NCI-H748 (cell line): Measurements from ENCODE around the gene SEC14L3.

Experiments
- DNase-seq: peaks from one replicate; lab custom pipeline; 2025; ENCODE audit not compliant: unreplicated experiment; lab: John Stamatoyannopoulos, UW

Gene SEC14L3

DNA sequence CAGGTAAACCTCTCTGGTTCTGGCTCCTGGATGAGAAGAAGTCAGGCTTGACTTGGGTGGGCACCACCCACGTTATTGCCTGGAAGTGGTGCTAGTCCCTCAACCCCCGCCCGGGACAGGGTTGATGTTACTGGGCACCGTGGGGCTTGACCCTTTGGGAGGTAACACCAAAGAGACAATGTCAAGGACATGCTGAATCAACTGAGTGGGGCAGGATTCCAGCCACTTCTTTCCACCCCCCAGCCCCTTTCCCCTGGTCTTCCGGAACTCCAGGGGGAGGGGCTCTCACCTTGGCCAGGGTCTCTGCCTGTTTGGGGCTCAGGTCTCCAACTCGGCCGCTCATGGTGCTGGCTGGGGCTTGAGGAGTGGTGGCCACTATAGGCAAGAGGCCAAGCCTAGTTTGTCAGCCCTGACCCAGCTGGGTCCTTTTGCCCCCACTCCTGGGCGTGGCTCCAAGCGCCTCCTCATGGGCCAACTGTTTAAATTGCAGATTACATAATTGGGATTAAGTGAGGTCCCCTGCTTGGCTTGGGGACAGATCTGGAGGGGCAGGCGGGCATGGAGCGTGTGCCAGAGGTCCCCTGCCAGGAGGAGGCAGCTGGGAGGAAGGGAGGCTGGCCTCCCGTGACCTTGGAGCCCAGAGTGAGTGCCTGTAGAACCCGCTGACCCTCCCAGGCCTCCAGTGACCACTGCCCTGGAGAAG is at the start of gene SEC14L3:
Gene SEC14L3 (minus strand): TSS at position 402 of the 703 bp plus-strand sequence. CDS start 59 bp downstream, at position 343.
- DNase-seq, result peak; percentile 7

DNA sequence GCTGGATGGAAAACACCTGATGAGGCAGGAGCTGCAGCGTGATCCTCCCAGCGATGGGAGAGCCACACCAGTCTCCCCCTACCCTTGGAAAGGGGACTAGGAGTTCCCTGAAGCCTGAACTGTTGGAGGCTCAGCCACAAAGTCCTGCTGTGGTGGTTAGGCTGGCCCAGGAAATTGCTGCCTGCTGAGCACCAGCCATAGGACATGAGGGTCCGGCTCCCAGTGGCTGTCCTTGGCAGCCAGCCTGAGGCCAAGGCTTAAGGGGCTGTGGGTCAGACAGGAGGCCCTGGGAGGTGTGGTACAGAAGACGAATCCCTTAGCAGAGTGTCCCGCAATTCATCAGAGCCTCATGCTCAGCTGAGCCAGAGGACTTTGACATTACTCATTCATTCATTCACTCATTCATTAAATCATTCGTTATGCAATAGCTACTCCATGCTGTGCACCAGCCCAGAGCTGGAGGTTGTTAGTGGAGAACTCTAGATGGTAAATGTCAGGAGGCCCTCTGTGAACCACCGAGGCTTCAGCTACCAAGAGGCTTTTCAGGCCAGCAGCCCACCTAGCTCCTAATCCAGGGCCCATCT is 48.1 kb upstream of the SEC14L3 start:
- no peak for DNase-seq

DNA sequence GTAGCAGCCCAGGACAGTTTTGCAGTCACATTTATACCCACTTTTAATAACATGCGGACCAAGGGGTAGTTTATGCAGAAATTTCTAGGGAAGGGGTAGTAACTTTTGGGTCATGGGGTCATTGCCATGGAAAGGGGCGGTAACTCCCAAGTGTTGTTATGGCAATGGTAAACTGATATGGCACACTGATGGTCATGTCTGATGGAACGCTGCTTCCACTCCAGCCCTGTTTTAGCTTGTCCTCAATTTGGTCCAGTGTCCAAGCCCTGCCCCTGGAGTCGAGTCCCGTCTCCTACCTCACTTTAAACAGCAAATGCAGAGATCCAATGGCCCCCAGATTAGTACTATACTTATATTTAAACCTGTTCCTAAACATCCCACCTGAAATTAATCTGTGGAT is 44.9 kb upstream of the SEC14L3 start:
- no peak for DNase-seq

DNA sequence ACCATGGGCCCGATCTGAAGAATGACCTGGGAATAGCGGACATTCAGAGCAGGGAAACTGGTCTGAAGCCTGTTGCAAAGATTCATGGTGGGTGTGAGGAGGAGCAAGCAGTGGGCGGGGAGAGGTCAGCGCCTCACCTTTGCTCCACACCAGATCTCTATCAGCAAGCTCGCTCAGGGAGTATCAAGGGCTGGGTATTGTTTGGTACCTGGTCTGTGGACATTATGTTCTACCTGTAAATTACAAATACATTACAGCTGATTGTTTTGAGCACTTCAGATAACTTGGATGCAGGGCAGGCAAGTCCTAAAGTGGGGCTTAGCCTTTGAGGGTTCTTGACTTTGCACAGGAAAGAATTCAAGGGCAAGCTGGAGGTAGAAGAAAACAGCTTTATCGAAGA is 44.5 kb upstream of the SEC14L3 start:
- DNase-seq, result no peak

DNA sequence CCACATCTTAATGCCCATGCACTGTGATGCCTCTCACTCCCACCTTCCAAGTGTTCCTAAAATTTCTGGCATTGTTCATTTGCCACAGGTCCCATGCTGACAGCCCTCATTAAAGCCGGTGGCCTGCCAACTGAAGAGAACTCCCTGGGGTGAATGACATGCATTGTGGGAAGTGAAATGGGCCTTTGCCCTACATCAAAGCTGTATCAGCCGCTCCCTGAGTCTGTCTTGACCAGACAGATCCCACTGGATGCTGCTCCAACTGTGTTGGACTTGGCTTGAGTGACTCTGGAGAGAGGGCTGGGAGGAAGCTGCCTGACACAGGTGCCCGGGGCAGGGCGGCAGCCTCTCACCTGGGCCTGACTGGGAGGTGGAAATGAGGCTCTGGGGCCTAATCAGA is 42.4 kb upstream of the SEC14L3 start:
- no peak for DNase-seq

DNA sequence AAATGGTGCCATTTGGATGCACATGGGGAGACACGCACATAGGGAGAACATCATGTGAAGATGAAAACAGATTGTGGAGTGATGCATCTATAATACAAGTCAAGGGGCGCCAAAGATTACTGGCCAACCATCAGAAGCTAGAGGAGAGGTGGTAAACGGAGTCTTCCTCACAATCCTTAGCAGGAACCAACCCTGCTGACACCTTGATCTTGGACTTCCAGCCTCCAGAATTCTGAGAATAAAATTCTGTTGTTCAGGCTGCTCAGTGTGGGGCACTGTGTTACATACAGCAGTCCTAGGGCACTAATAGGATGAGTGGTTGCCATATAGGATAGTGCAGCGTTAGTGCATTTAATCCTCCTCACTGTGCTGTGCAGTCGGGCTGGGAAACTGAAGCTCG is 41.6 kb upstream of the SEC14L3 start:
- no peak for DNase-seq

DNA sequence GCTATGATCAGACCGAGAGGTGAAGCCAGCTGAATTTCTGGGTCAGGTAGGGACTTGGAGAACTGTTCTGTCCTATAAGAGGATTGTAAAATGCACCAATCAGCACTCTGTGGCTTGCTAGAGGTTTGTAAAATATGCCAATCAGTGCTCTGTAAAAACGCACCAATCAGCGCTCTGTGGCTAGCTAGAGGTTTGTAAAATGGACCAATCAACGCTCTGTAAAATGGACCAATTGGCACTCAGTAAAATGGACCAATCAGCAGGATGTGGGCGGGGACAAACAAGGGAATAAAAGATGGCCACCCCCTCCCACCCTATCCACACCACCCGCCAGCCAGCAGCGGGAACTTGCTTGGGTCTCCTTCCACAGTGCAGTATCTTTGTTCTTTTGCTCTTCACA is 40.1 kb upstream of the SEC14L3 start:
- DNase-seq, result no peak

DNA sequence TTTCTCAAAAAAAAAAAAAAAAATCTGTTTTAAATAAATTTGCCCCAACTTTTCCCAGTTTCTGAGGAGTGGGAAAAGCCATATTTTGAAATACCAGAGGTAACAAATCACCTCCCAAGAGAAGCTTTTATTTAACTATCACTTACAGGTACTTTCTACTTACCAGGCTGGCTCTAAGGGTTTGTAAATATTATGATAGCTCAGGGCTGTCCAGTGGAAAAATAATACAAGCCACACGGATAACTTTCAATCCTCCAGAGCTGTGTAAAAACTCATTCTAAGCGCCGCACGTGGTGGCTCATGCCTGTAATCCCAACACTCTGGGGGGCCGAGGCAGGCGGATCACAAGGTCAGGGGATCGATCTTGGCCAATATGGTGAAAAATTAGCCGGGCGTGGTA is 39.3 kb upstream of the SEC14L3 start:
- DNase-seq, result no peak

DNA sequence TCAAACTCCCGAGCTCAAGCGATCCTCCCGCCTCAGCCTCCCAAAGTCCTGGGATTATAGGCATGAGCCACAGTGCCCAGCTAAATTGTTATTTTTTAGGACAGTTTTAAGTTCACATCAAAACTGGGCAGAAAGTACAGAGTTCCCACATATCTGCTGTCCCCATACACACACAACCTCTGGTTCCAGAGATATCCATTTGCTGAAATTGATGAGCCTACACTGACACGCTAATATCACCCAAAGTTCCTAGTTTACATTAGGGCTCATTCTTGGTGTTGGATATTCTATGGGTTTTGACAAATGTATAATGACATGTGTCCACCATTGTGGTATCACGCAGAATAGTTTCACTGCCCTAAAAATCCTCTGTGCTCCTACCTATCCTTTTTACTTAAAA is 36.4 kb upstream of the SEC14L3 start:
- DNase-seq, result no peak

DNA sequence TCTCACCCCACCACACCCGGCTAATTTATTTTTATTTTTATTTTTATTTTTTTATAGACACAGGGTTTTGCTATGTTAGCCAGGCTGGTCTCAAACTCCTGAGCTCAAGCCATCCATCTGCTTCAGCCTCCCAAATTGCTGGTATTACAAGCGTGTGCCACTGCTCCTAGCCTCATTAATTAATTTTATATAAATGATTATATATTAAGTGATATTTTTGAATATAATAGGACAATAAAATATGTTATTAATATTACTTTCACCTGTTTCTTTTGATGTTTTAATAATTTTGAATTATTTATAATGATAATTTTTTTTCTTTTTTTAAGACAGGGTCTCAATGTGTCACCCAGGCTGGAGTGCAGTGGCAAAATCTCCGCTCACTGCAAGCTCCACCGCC is 35.9 kb upstream of the SEC14L3 start:
- no peak for DNase-seq

DNA sequence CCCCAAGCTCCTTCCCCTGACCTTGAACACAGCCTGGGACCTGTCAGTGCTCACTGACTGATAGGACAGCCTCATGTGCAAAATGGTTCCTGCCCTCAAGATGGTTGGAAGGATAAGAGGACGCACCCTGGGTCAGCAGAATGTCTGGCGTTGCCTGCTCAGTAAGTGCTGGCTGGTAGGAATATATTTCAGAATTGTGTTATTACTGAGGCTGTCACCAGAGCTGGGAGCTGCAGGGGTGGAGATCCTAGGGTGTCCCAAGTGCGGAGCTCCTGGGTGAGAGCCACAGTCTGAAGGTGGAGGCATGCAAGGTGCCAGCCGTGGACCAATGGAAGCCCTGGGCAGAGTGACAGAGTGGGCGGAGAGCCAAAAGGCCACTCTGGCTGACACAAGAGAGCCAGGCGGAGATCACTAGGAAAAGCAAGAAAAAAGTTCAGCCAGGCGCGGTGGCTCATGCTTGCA is 34.7 kb upstream of the SEC14L3 start:
- DNase-seq, result no peak

DNA sequence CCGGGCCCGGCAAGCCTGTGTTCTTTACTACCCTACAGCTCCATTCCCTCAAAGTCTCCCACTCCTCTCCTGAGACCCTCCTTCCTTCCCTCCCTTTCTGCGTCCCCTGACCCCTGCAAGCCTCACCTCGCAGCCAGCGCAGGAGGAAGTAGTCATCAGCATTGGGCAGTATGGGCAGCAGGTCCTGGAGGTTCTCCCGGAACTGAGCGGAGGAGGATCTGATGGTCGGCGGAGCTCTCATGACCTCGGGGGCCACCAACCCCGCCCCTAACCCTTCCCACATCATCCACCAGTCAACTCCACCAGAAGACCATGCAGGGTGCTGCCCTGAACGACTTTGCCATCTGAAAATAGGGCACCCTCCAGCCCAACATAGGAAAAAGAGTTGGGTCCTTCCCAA is 31.7 kb upstream of the SEC14L3 start:
- DNase-seq, result no peak

DNA sequence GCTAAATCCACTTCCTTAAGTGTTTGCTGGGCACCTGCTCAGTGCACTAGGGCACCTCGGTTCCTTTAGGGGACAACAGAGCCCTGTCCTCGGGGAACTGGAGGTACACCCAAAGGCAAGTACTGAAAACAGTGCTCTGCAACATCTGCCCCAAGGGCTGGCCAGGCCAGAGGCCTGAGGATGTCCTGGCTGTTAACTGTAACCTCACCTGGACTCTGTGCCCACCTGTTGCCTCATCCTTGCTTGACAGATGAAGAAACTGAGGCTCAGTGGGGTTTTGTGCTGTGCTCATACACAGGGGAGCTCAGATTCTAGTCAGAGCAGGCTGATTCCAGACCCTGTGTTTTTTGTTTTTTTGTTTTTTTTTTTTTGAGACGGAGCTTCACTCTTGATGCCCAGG is 31.1 kb upstream of the SEC14L3 start:
- DNase-seq, result no peak

DNA sequence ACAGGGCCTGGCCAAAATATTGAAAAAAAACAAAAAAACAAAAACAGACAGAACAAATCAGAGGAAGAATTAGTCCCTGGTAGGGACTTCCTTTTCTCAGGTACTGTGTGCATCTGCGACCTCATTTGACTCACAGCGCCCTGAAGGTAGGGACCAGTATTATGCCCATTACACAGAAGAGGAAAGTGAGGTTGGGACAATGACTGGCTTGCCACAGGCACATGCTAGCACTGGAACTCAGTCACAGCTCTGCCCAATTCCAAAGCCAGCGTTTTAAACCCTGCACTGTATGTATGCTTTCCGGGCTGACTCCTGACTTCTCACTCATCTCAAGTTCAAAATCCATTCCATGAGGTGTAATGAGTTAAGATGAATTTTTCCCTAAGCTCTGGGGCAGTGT is 30.3 kb upstream of the SEC14L3 start:
- DNase-seq, result no peak

DNA sequence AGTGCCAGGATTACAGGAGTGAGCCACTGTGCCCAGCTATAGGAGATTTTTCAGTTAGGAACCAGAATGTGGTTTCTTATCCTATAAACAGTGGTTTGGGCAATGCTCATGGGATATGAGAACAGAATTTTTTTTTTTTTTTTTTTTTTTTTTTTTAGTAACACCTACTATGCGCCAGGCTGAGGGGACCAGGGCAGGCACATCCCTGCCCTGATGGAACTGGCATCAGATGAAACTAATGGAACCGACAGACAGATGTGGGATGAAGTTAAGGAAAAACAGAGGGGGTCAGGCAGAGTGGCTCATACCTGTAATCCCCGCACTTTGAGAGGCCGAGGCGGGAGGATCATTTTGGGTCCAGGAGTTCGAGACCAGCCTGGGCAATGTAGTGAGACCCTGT is 28.8 kb upstream of the SEC14L3 start:
- no peak for DNase-seq

DNA sequence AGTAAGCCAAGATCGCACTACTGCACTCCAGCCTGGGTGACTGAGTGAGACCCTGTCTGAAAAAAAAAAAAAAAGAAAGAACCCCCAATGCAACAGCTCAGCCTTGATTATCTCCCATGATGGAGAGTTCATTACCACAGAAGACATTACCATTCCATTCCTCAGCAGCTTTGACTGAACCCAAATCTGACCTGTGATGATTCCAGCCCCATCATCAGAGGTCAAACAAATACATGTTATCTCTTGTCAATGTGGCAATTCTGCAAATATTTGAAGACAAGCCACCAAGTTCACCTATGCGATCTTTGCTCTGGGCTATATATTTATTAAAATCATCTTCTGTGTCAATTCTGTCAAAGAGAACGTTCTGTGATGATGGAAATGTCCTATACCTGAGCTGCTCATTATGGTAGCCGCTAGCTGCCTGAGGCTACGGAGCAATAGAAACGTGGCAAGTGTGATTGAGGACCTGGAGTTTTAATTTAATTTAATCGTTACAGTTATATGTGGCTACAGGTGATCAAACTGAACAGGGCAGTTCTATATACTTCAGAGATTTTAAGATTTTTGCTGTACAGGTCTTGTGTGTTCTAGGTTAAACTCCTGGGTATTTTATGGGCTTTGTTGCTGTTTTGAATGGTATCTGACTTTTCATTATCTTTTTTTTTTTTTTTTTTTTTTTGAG is 25.8 kb upstream of the SEC14L3 start:
- DNase-seq, result no peak

DNA sequence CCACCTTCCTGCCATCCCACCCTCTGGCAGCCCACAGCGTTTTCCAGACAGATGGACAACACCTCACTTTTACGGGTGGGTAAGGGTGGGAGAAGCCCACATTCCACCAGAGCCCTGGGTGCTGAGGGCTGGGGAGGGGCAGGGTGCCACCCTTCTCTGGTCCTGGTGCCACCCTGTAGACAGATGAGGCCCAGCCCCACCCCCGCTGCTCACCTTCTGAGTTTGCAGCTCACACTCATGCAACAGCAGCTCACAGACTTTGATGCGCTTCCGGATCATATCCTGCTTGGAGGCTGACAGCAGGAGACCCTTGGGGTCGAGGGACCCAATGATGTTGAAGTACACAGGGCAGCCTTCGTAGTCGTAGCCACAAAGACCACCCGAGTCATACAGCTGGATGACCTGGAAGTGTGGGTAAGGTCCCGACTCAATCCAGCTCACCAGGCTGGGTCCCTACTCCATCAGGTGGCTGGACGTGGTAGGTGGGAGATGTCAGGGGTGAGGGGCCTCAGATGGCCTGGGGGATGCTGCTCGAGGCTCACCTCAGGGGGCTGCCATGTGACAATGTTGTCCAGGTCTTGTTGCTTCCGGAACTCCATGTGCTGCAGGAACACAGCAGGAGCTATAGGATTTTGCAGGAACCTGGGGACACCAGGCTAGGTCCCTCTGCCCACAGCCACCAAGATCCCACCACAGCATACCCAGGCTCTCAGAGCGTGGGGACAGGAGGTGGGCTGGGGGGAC is 23.4 kb upstream of the SEC14L3 start:
- DNase-seq, result no peak

DNA sequence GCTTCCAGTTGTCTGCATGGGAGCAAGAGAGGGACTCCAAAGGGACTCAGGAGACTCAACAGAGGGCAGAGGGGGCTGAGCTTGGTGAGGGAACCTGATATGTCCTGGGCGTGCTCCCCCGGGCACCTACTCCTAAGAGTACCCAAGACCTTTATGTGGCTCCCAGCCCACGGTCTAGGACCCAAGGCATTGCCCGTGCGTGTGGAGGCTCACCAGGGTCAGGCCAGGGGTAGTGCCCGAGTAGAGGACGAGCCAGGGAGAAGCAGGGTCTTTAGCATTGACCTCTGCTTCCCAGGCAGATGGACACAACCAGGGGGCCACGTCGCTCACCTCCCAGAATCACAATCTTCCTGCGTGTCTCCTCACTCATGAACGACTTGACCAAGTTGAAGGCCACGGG is 20.3 kb upstream of the SEC14L3 start:
- DNase-seq, result no peak

DNA sequence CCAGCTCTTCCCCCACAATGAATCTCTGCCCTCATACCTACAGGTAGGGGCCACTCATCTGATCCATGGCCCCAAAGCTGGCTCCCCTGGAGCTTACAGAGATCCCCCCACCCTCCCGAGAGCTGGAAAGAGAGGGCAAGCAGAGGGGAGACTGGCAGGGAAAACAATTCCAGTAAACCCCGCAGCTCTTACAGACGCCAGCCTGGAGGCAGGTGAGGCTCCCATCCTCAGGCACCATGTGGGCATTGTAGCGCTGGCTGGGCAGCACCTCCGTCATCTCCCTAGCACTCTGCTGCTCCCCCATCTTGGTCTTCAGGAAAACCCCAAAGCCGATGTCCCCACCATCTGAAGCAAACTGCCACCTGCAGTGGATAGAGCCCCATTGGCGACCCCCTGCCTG is 19.6 kb upstream of the SEC14L3 start:
- no peak for DNase-seq

DNA sequence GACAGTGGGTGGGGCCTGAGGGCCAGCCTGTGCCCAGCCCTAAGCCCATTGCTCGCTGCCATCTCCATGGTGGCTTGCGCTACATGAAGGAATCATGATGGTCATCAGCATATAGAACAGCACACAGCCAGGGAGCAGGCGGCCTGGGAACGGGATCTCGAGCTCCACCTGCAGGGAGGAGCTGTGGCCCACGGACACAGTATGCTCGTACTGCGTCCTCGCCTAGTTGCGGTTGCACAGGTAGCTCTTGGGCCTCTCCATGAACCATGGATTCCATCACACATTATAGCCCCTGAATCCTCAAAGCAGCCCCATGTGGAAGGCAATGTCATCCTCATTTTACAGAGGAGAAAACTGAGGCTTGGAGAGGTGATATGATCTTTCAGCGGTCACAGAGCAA is 18.6 kb upstream of the SEC14L3 start:
- DNase-seq, result no peak

DNA sequence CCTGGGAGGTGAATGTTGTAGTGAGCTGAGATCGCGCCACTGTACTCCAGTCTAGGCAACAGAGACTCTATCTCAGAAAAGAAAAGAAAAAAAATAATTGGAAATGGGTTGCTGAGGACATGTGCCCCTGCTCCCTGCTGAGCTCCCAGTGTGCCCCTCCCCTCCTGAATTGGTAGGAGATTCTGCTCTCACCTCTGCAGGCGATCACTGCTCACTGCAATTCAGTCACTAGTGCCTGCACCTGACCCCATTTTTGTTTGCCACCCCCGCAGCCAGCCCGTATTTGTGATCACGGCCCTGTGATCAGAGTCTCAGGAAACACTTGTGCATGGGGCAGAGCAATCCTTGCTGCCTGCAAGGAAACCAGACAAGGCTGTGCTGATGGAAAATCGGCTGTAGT is 16.3 kb upstream of the SEC14L3 start:
- DNase-seq, result no peak

DNA sequence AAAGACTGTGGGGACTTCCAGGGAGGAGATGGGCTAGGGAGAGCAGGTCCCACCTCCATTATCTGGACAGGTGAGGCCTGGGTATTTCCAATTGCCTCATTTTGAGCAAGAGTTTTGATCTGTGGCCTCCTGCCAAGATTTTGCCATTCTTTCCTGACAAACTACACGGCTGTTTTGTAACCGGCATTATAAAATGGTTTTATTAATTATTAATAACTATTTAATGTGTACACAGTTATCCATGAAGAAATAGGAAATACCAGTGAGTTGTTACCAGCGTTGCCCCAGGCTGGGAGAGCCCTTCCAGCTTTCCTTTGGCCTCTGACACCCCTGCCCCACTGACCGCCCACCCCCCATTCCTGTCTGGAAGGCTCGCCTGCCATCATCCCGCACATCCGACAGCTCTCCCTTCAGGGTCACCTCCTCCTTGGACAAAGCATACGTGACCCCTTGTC is 14.9 kb upstream of the SEC14L3 start:
- no peak for DNase-seq
